HUDEP-2 (cell line): Measurements from ENCODE around the gene SPRY2.
"Not testable (repeated sequence)": the region's sequence is repeated elsewhere in the genome, so short reads cannot be mapped to it uniquely, and the experiment has no call there.

Experiments used
- DNase-seq, 76 experiments: peaks; one replicate each; lab custom pipeline; 2025; ENCODE audit not compliant: unreplicated experiment in 76 of 76; lab: John Stamatoyannopoulos, UW

The SPRY2 gene

DNA sequence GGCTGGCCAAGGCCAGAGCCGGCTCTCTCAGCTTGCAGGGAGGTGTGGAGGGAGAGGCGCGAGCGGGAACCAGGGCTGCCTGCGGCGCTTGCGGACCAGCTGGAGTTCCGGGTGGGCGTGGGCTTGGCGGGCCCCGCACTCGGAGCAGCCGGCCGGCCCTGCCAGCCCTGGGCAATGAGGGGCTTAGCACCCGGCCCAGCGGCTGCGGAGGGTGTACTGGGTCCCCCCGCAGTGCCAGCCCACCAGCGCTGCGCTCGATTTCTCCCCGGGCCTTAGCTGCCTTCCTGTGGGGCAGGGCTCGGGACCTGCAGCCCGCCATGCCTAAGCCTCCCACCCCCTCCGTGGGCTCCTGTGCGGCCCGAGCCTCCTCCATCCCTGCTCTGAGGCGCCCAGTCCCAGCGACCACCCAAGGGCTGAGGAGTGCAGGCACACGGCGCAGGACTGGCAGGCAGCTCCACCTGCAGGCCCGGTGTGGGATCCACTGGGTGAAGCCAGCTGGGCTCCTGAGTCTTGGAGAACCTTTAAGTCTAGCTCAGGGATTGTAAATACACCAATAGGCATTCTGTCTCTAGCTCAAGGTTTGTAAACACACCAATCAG, 14.7 kb upstream of the SPRY2 start:
- peak in 1 of 76 experiments; percentile 7 for DNase-seq

DNA sequence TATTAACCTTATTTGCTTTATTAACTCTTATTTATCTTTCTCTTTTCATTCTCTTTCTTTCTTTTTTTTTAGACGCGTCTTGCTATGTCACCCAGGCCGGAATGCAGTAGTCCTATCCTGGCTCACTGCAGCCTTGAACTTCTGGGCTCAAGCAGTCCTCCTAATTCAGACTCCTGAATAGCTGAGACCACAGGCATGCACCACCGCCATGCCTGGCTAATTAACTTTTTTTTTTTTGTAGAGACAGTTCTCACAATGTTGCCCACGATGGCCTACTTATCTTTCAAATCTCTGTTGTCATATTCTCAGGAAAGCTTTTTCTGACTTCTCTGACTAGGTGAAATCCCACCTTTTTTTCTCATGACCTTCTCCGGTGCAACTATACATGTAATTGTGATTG, 7.8 kb upstream of the SPRY2 start:
- no peak for DNase-seq

DNA sequence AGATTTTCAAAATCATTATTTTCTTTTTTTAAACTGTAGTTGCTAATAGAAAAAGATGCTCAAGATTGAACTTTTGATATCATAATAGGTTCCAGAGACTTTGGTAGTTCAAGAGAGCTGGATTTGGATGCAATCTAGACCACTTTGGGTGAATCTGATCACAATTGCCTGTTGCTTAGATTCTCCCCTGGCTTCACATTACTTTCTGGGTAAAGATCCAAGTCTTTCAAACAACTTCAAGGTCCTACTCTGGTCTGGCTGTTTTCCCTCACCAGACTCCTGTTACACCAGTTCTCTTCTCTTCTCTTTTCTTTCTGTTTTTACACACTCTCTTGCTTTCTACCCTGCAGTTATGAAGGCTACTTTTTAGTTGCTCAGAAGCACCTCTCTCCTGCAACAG, 7.4 kb upstream of the SPRY2 start:
- DNase-seq = no peak

DNA sequence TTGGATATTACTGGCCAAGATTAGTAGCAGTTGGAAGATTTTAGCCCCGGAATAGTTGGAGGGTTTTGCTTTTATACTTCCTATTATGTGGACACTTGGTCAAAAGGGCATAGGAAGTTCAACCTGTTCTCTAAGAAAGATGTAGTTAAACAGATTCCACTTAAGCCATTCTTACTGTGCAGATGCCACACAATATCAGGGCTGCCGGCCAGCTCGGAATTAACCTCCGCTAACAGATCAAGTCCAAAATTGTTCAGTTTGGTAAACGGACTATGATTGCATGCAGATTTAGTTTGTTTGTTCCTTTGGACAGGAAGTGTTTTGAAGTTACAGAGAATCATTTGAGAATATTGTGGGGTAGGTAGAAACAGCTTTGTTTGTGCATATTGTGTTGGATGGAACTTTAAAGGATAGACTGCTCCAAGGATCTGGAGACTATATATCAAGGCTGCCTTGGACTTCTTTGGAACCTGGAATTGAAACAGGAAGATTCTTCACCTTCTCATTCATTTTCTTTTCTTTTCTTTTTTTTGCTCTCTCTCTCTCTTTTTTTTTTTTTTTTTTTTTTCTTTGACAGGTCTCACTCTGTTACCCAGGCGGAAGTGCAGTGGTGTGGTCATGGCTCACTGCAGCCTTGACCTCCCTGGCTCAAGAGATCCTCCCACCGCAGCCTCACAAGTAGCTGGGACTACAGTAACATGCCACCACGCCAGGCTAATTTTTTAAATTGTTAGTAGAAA, 5.0 kb upstream of the SPRY2 start:
- DNase-seq = no peak

DNA sequence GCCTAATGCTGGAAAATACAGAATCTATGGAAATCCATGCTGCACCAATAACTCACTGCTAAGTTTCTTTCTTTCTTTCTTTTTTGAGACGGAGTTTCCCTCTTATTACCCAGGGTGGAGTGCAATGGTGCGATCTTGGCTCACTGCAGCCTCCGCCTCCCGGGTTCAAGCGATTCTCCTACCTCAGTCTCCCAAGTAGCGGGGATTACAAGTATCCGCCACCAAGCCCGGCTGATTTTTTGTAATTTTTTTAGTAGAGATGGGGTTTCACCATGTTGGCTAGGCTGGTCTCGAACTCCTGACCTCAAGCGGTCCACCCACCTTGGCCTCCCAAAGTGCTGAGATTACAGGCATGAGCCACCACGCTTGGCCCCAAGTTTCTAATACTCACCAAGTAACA, 3.1 kb upstream of the SPRY2 start:
- DNase-seq = not testable (repeated sequence)

DNA sequence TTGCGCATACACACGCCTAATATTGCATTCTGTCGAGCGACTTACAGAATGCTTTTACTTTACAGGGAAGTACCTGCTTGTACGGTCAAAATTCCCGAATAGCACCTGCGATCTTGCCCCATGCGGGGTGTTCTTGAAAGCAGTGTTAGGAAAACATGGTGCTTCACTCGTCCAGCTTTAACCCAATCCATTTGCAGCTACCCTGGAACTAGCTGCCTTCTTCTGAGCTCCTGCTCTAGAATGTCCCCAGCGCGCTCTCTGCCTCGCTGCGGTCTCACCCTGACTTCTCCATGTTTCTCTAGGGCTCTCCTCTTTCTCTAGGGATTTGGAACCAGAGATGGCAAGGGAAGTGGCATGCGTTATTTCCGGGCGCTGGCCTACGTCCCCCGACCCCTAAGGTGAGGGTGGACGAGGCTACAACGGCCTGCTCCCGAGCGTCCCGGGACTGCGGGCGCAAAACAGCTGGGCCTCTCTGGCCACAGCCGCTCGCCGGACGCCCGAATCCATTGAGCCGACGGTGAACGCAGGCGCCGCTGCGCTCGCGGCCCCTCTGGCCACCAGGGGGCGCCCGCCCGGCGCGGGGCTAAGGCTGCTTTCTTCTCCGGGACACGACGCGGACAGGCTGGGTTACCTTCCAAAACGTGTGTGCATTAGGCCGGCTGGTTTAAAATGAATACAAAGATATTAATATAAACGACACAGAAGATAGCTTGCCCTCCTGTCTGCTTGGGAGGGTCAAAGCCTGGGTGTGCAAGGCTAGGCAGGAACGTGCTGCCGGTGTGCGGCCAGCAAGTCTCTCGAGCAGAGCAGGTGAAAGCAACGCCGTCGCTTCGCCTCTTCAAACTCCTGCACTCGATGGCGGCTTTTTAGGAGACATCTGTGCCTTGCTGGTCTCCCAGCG, 1.8 kb upstream of the SPRY2 start:
- peak in 71 of 76 experiments; percentile 6 to 80 (median 56) for DNase-seq

DNA sequence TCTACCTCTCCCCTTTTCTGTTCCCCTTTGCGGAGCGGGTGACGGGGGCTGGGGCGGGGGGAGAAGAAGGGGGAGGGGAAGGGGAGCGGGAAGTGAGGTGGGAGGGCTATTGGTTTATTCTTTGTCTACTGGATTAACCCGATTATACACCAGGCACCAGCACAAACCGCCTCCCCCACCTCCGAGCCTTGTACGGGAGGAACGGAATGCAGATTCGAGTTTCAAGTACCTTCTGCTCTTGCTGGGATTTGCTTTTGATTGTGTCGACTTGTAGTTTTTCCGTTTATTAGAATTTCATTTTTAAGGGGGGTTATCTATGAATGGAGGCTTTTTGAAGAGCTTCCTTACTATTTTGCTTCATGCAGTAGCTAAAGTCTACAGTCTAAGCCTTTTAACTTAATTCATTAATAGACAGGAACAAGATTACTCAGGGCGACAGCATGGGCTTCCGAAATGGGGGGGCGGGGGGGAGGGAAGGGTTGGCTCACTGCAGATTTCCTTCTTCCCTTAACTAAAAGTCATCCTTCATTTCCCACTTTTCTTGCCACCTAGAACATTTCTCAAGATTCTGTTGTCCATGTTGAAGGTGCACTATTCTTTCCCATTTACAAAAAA, 937 bp upstream of the SPRY2 start:
- peak in 20 of 76 experiments; percentile 1 to 35 (median 10) for DNase-seq

DNA sequence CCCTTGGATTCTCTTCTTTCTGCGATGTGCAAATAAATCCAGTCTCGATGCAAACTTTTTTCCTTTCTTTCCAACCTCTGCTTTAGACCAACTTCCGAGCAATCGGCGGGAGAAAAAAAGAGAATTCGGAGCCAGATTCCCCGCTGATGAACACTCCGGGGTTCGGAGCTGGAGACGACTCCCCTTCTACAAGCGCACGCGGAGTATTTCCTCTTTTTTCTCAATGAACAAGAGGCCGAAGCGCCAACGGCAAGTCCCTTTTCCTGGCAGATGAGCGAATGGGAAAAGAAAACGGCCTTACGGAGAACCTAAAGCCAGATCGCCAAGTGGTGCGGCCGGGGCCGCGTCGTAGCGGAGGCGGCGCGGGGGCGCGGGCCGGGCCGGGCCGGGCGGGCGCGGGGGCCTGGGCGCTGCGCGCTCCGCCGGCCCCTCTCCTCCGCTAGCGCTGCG, 250 bp downstream of the SPRY2 start:
- DNase-seq = peak in 30 of 76 experiments; percentile 20 to 63 (median 28)

DNA sequence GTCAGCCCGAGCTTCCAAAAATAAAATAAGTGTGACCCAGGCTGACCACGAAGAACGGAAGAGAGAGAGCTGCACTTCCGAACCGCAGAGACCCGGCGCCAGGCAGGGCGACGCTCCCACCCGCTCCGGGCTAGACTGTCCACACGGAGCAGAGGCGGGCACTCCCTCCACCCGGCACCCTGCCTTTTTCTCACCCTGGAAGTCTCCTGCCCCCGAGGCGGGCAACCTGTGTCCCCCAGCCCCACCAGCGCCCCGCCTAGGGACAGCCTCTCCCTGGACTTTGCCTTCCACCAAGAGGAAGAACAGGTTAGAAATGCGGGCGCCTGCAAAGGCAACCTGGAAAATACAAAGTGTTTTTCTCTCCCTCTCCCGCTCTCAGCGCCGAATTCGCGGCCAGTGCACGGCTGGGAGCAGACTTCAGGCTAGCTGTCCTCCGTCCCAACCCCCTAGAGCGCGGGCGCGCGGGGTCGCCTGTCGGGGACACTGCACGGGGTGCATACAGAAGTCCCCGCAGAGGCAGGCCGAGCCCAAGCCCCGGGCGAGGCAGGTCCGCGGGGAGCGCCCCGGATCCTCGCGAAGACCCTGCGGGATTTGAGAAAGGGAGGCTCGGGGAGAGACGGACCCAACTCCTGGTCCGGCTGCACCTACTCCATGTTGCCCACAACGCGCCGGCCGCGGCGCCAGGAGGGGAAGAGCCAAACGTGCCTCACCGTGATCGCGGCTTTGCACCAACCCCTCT, 845 bp downstream of the SPRY2 start:
- DNase-seq = peak in 21 of 76 experiments; percentile 1 to 50 (median 23)

DNA sequence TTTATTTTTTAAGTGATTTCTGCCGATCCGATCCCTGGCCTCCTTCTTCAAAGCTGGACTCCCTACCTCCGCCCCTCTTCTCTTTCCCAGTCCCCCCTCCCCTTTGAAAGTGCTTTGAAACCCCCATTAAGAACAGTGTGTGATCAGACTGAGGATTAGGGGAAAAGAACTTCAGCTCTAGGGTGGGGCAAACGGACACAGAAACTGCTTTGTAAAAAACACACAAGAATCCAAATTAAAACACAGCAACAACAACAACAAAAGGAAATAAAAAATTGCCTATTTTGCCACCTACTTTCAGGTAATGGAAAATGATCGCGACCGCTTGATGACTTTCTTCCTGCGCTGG, 1.4 kb downstream of the SPRY2 start:
- no peak for DNase-seq

DNA sequence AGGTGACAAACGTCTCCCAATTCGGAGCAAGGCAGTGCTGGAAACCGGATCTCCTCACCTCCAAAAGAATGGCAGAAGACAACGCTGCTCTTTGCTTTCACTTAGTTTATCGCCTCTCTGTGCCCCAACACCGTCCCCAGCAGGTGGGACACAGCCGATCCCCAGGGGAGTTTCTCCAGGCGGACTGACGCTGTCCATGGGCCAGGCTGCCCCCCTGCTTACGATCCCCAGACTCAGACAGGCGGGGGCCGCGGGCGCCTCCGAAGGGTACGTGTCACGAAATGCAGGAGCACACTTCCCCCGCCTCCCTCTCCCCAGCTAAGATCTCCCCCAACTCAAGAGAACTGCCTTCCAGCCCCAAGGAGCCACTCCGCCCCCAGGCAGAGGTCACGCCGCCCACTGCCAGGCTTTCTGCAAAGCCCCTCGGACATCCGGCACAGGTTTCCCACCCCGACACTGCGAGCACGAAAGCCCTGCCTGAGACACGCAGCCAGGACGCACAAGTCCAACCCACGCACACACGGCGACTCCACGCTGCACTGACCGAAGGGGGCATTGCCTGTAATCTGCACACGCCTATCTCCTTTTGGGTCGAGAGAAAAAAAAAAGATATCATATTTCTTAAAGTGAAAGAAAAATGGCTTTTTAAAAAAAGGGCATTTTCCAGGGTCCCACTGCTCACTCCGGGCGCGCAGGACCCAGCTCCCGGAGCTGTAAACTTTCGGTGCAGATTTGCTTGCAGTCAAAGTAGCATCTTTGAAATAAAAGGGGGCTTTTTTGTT, 2.0 kb downstream of the SPRY2 start:
- peak in 25 of 76 experiments; percentile 3 to 41 (median 18) for DNase-seq

DNA sequence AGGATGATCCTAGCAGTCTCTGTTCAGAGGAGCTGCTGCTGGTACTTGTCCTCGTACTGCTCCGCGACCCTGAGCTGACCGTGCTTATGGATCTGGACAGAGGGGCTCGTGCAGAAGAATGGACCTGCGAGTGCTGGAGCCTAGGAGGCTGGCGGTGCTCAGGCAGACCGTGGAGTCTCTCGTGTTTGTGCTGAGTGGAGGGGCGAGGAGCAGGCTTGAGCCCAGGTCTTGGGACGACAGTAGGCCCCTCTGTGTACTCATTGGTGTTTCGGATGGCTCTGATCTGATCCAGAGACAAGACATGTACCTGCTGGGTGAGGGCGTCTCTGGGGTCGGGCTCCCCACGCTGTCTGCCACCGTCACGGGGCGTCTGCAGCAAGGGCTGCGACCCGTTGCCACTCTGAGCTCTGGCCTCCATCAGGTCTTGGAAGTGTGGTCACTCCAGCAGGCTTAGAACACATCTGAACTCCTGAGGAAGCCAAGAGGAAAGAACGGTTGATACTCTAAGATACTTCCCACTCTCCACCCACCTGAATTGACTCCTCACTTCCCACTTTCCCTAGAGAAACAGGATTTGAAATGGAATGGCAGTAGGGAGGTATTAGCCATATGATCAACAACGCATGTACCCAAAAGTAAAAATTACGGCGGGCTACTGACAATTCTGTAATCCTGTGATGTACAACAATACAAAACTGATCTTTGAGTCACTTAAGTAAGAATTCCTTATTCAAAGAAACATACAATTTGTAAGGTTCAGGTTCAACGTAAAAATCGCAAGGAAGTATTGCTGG, 3.4 kb downstream of the SPRY2 start:
- DNase-seq = no peak

DNA sequence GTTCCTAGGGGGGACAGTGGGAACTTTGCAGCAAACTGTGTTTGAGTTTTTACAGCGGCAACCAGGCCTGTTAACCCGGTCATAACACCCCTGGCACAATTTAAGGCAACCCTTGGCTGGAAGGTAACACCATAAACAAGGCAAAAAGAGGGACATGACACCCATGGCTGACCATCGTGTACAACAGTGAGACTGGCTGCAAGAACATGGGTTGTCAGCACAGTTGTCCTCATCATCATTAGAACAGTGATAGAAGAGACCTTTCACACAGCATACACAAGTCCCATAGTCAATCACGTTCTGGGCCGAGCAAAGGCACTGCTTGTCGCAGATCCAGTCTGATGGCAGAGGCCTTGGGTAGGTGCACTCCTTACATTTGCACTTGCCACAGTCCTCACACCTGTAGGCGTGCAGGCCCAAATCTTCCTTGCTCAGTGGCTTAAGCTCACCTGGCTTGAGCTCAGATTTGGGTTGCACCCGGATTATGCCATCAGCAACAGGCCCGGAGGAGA, 4.1 kb downstream of the SPRY2 start:
- no peak for DNase-seq

DNA sequence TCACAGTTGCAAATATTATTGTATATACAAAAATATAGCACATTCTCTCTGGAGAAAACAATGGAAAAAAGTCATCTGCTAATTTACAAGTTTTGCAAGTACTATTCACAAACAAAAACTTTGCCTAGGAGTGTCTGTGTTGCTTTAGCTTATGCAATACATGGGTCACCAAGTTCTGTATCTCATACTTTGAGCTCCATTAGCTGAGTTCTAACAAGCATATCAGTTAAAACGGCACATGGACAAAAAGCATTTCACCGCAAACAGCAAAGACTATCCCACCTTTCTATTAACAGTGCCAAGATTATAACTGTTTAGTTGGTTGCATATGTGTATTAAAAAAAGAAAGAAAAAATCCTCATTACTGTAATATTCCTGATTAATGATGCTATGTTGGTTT, 4.6 kb downstream of the SPRY2 start:
- no peak for DNase-seq

DNA sequence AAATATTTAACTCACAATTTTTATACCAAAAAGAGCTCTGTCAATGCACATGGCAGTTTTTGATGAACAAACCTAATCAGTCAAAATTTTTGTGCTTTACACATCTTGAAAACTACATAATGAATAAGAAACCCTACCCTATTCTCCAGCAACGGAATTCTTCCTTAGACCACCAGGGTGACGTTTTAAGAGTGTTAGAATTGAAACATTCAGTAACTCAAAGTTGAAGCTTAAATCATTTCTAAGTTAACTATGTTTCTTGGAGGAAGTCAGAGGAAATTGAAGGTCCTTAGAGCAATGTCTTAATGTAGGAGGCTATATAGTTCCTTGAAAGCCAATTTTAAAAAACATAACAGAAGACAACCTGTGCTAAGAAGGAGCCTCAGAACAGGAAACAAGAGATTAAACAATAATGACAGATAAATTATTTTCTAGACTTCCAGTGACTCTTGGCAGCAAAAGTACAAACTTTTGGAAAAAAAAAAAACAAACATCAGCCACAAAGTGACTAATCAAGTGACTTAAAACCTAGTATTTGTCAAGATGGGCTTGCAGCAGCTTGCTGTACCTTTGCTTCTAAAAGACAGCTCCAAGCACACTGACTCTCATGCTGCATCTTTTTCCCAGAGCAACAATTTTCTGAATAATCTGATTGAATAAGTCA, 6.2 kb downstream of the SPRY2 start:
- no peak for DNase-seq

DNA sequence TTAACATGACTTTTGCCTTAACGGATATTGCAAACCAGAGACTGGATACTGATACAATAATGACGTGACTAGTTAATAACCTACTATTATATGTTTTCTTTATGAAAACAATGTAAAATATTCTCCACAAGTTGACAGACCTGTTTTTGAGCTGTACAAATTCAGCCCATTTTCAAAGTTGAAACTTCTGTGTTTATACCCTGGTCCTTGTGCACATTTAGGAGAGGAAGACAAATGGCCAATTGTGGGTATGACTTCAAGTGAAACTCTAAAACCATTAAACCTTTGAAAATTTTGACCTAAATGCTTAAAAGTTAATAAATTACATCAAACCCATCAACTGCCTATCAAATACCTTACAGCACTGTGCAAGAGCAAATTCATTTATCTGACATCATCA, 8.9 kb downstream of the SPRY2 start:
- DNase-seq = no peak

DNA sequence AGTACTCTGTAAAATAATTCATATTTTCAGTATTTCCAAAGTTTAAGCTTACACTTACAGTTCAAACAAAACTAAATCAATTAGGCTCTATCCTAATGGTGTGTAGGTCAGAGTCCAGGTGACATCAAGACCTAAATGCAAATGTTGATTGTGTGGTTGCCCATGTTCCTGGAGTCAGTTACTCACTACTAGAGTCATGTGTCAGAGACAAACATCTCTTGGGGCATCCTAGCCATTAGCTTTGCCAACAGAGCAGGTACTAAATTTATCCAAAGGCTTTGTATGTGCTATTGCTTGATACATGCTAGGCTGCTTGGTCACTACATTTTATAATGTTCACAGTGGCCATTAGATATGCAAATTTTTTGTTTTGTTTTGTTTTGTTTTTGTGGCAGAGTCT, 11.7 kb downstream of the SPRY2 start:
- no peak for DNase-seq

DNA sequence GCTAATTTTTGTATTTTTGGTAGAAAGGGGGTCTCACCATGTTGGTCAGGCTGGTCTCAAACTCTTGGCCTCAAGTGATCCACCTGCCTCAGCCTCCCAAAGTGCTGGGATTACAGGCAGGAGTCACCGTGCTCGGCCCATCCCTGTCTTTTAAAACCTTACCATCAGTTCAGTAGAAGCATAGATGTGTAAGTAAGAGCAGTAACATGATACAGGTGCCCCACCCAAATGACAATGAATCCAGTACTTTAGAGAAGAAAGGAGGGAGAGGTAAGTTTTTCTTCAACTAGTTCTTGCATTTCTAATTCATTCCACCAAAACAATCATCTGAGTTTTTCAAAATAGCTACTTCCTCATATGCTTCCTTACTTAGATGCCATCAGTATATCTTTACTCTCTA, 21.9 kb downstream of the SPRY2 start:
- no peak for DNase-seq
